PFSK-1 (cell line): ENCODE results near the gene HOXD10.

Experiments used
- POLR2AphosphoS5 ChIP-seq: IDR thresholded peaks from 2 replicates; pipeline ENCODE4 v1.6.1; 2012; ENCODE audit warnings: low read depth, mild to moderate bottlenecking, control low read depth, low read length, moderate library complexity
- REST ChIP-seq, 2 experiments: IDR thresholded peaks; 2 replicates each; pipeline versions ENCODE4 v1.6.1 to v1.8.0; 2011 to 2012; ENCODE audit warnings: low read depth in 2 of 2, low read length in 2 of 2, control low read depth in 1 of 2, inconsistent platforms in 1 of 2, mild to moderate bottlenecking in 1 of 2, moderate library complexity in 1 of 2; ENCODE audit not compliant: insufficient read depth in 1 of 2

DNA sequence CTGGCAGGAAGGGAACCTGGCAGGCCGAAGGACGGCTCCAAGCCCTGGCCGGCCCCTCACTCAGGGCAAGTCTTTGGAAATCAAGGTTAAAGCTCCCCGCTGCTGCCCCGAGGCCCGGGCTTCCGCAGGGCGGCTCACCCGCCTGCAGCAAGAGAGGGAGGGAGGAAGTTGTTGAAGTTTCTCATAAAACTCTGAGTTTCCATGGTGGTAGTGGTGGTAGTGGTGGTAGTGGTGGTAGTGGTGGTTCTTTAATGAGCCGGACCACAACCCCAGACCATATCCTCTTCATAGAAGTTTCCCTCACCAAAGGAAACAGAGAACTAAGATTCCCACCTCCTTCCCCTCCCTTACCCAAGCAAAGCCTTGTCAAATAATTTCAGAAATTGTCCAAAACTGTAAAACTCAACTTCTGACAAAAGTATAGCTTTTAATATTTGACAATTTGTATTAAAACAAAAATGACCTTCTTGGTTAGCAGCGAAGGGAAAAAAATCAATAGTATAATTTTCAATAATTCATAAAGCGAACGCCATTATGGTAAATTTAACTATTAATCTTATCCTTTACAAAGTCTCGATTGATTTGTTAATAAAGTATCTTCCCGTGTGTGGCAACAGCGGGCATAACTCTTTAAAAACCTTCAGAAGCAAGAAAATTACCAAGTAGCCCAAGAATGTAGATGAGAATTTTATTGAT, 1.5 kb upstream of the HOXD10 start:
- TF ChIP-seq REST (IDR thresholded peaks at IDR 0.05; ENCODE audit: insufficient read depth in 1 of 2, low read depth in 2 of 2, low read length in 2 of 2) (no peak), POLR2AphosphoS5 (no peak)
